B cell (primary cell): ENCODE data around the gene STAG1. TPM values are rescaled to one million over a fixed set of nuclear protein-coding genes. Genes with fewer than 3 reads are reported as not detected.

ENCODE experiments used
- ATAC-seq: fragments of 200-7000 bp; cut with Tn5 transposase; one replicate; pipeline ENCODE4 v1.10.0; 2021; ENCODE audit warnings: low read depth, mild to moderate bottlenecking, moderate number of reproducible peaks, moderate library complexity
- CTCF ChIA-PET: fragments of 350-600 bp; sonication (Branson Sonifier 250); formaldehyde crosslinking; loops from one replicate; lab custom pipeline; 2021; ENCODE audit warnings: antibody characterized with exemption, inconsistent platforms; lab: Charles Lee
- POLR2A ChIA-PET: fragments of 350-600 bp; sonication (Branson Sonifier 250); formaldehyde crosslinking; loops from one replicate; lab custom pipeline; 2021; ENCODE audit warnings: antibody characterized with exemption; lab: Charles Lee
- DNase-seq: peaks from one replicate; pipeline ENCODE4 v3.0.0; 2013
- H2AFZ ChIP-seq: 2 replicates; pipeline ENCODE4 v1.6.1; 2012; ENCODE audit warnings: mild to moderate bottlenecking, low read depth, low read length; ENCODE audit not compliant: insufficient read depth, poor library complexity, severe bottlenecking
- H3K27ac ChIP-seq, 2 donors: 1 replicate in 1 of 2; 2 replicates in 1 of 2; pipeline ENCODE4 v1.5.1; 2012 to 2013; ENCODE audit warnings: low read length in 2 of 2, mild to moderate bottlenecking in 2 of 2, moderate library complexity in 1 of 2
- H3K27me3 ChIP-seq, 4 experiments: fragments of 200-600 bp in 1 of 4; sonication (generic) in 1 of 4; replicated peaks in 1 of 4; 1 replicate in 2 of 4; 2 replicates in 2 of 4; pipeline versions ENCODE4 v1.6.1 to v1.7.0; 2013 to 2016; ENCODE audit warnings: low read length in 3 of 4, mild to moderate bottlenecking in 2 of 4, mixed read lengths in 1 of 4, moderate library complexity in 1 of 4; ENCODE audit not compliant: insufficient read depth in 4 of 4, control insufficient read depth in 3 of 4; ENCODE audit errors: control extremely low read depth in 1 of 4
- H3K36me3 ChIP-seq, 2 experiments: replicated peaks in 1 of 2; 1 replicate in 1 of 2; 2 replicates in 1 of 2; pipeline versions ENCODE4 v1.6.1 to v1.7.1; 2013; ENCODE audit warnings: low read length in 1 of 2; ENCODE audit not compliant: insufficient read depth in 2 of 2, control insufficient read depth in 1 of 2; ENCODE audit errors: control extremely low read depth in 1 of 2, extremely low read depth in 1 of 2
- H3K4me1 ChIP-seq, 2 donors: fragments of 200-600 bp in 1 of 2; sonication (generic) in 1 of 2; 1 replicate in 1 of 2; 2 replicates in 1 of 2; pipeline versions ENCODE4 v1.5.1 to v1.6.1; 2013 to 2017; ENCODE audit warnings: low read length in 2 of 2; ENCODE audit not compliant: control insufficient read depth in 2 of 2, insufficient read depth in 2 of 2
- H3K4me2 ChIP-seq: replicated peaks from 2 replicates; pipeline ENCODE3; 2012; ENCODE audit warnings: mild to moderate bottlenecking, low read depth, low read length; ENCODE audit not compliant: poor library complexity, severe bottlenecking
- H3K4me3 ChIP-seq, 5 experiments: fragments of 200-600 bp in 1 of 5; sonication (generic) in 1 of 5; 1 replicate in 3 of 5; 2 replicates in 2 of 5; pipeline versions ENCODE4 v1.5.1 to v1.7.0; 2011 to 2016; ENCODE audit warnings: low read length in 4 of 5, mild to moderate bottlenecking in 4 of 5, low read depth in 2 of 5, control low read depth in 1 of 5, moderate library complexity in 1 of 5; ENCODE audit not compliant: insufficient read depth in 1 of 5; ENCODE audit errors: control extremely low read depth in 1 of 5, extremely low read depth in 1 of 5
- H3K79me2 ChIP-seq: fragments of 200-600 bp; sonication (generic); one replicate; pipeline ENCODE4 v1.6.0; 2016; ENCODE audit warnings: low read length; ENCODE audit not compliant: control insufficient read depth, insufficient read depth
- H3K9ac ChIP-seq: fragments of 200-600 bp; sonication (generic); 2 replicates; pipeline ENCODE4 v1.6.1; 2017; ENCODE audit warnings: mild to moderate bottlenecking, low read length, moderate library complexity
- H3K9me3 ChIP-seq, 3 donors: one replicate each; pipeline versions ENCODE4 v1.6.1 to v1.7.1; 2013; ENCODE audit warnings: low read length in 2 of 3; ENCODE audit not compliant: control insufficient read depth in 2 of 3, insufficient read depth in 1 of 3; ENCODE audit errors: control extremely low read depth in 1 of 3
- H4K20me1 ChIP-seq: 2 replicates; pipeline ENCODE4 v1.6.0; 2012; ENCODE audit warnings: mild to moderate bottlenecking, low read length; ENCODE audit not compliant: insufficient read depth, control insufficient read depth, poor library complexity, severe bottlenecking
- H3K27ac Mint-ChIP-seq: one replicate; pipeline ENCODE4 v1.8.0; 2021; ENCODE audit warnings: mixed read lengths
- H3K27me3 Mint-ChIP-seq: one replicate; pipeline ENCODE4 v1.8.0; 2021; ENCODE audit warnings: mixed read lengths
- H3K4me1 Mint-ChIP-seq: one replicate; pipeline ENCODE4 v1.8.0; 2021; ENCODE audit warnings: mixed read lengths
- H3K4me3 Mint-ChIP-seq: one replicate; pipeline ENCODE4 v1.8.0; 2021; ENCODE audit warnings: mixed read lengths
- H3K9me3 Mint-ChIP-seq: one replicate; pipeline ENCODE4 v1.8.0; 2022; ENCODE audit warnings: mixed read lengths; ENCODE audit not compliant: insufficient read depth
- EZH2 ChIP-seq: IDR thresholded peaks from 2 replicates; pipeline ENCODE4 v1.6.1; 2012; ENCODE audit warnings: borderline replicate concordance, low read depth, mild to moderate bottlenecking, moderate library complexity, low read length; ENCODE audit not compliant: insufficient read depth, poor library complexity, severe bottlenecking
- WGBS: methylation state at CpG from one replicate; pipeline ENCODE4 v1.1.5; 2013; ENCODE audit warnings: missing lambda C conversion rate; ENCODE audit not compliant: insufficient coverage; 5-methylcytosine and 5-hydroxymethylcytosine counted together
- intact Hi-C: fragments of 100-400 bp; cut with micrococcal nuclease; formaldehyde crosslinking; loops from one replicate; pipeline ENCODE4 v1.10.0; 2022
- polyA plus RNA-seq: library from polyadenylated mRNA; depleted of rRNA; stranded (reverse); fragments of >200 nt; gene quantifications from 2 replicates; pipeline ENCODE4 v1.2.3, GENCODE V29; 2012
- total RNA-seq, 2 donors: library from RNA; stranded (reverse); fragments of 120-200 nt in 1 of 2; gene quantifications; 1 replicate in 1 of 2; 2 replicates in 1 of 2; pipeline versions ENCODE4 v1.2.3 to v1.2.4, GENCODE V29; 2013 to 2022
- TF ChIP-seq, protein P1 (sequence below): fragments of 200-600 bp; IDR thresholded peaks from one replicate; pipeline ENCODE4 v1.8.0; 2022; ENCODE audit warnings: antibody characterized with exemption, mild to moderate bottlenecking

Gene STAG1
- total and polyA plus RNA-seq, 2 donors (not counting 1 experiment from before 2014, with no cell fraction given), result 9.2 to 77.0 TPM

DNA sequence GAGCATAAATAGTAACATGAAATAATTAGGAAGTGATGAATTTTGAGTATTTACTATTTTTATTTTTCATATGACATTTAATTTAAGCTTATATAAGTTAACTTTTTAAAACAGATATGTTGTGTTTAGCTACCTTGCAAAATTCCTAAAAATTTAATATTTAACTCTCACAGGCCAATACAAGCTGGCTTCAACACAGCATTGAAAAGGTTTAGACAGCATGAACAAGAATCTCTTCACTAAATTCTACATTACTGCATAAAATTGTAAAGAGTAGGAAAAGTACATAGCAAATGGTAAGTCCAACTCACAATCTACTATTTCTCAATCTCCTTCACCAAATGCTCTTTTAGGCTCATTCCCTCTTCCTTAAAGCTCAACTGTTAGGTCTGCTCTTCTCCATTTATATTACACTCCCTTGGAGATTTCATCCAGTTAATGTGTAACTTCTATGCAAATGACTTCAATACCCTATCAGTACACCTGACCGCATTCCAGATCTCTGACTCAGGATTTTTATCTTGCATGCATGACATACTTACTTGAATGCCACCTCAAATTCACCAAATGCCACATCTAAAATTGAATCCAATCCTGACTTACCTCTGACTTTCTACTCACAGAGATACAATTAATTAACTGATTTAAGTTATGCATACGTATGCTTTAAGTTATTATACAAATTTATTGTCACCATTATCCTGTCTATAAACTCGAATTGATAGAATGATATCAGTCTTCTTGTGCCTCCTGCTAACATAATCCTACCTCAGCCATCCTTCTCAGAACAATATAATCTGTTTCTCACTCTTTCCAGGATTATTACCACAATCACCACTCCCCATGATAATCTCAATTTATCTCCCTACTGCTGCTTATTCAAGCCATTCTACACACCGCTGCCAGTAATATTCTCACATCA lies 127.0 kb downstream of the STAG1 start:
- H3K4me1 Mint-ChIP-seq, result peaks cover 25% of the 10 kb centered on the region
- 100% methylated on average over 2 of the region's 4 CpGs for WGBS
- intact Hi-C loops, result no loop called here
- no peak overlapping the region for H3K27ac ChIP-seq
- no peak overlapping the region for H3K27ac Mint-ChIP-seq
- no peak overlapping the region for H3K4me3 ChIP-seq
- CTCF ChIA-PET, result no interaction called here
- peaks cover 0 to 7% (median 7%) of the 10 kb centered on the region in 3 donors for H3K9me3 ChIP-seq
- H3K27me3 Mint-ChIP-seq, result no peaks in the 10 kb centered on the region
- no peak overlapping the region for H2AFZ ChIP-seq
- H3K36me3 ChIP-seq, result peaks cover 4 to 15% of the 10 kb centered on the region in 2 experiments
- TF ChIP-seq, protein P1, sequence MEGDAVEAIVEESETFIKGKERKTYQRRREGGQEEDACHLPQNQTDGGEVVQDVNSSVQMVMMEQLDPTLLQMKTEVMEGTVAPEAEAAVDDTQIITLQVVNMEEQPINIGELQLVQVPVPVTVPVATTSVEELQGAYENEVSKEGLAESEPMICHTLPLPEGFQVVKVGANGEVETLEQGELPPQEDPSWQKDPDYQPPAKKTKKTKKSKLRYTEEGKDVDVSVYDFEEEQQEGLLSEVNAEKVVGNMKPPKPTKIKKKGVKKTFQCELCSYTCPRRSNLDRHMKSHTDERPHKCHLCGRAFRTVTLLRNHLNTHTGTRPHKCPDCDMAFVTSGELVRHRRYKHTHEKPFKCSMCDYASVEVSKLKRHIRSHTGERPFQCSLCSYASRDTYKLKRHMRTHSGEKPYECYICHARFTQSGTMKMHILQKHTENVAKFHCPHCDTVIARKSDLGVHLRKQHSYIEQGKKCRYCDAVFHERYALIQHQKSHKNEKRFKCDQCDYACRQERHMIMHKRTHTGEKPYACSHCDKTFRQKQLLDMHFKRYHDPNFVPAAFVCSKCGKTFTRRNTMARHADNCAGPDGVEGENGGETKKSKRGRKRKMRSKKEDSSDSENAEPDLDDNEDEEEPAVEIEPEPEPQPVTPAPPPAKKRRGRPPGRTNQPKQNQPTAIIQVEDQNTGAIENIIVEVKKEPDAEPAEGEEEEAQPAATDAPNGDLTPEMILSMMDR, result no peak
- no peak for TF ChIP-seq EZH2
- no peaks in the 10 kb centered on the region for H3K27me3 ChIP-seq
- no peaks in the 10 kb centered on the region for H3K9me3 Mint-ChIP-seq
- ATAC-seq, result no peak
- H3K4me1 ChIP-seq, result peaks cover 0 to 7% of the 10 kb centered on the region in 2 donors
- H3K9ac ChIP-seq, result no peak overlapping the region
- H4K20me1 ChIP-seq, result peaks cover 14% of the 10 kb centered on the region
- no peak for DNase-seq
- H3K4me3 Mint-ChIP-seq, result no peak overlapping the region
- no peak overlapping the region for H3K4me2 ChIP-seq
- POLR2A ChIA-PET, result no interaction called here
- H3K79me2 ChIP-seq, result peaks cover 45% of the 10 kb centered on the region

- H3K4me1 ChIP-seq, result peaks cover 0 to 7% of the 10 kb centered on the region in 2 donors
- CTCF ChIA-PET, result no interaction called here
- no peak overlapping the region for H3K4me2 ChIP-seq
Observed at GRCh38 chr3:136624371-136624770, 127.8 kb downstream of the STAG1 start.

More at GRCh38 chr3:136624371-136624770, 127.8 kb downstream of the STAG1 start:
- H3K9me3 Mint-ChIP-seq, result no peaks in the 10 kb centered on the region
- ATAC-seq (no peak), DNase-seq (no peak)
- Histone ChIP-seq H3K36me3 (peaks cover 4 to 12% of the 10 kb centered on the region in 2 experiments), H2AFZ (no peak overlapping the region), H3K79me2 (peaks cover 48% of the 10 kb centered on the region), H3K9ac (no peak overlapping the region), H3K27me3 (no peaks in the 10 kb centered on the region), H3K4me3 (no peak overlapping the region), H4K20me1 (peaks cover 14% of the 10 kb centered on the region), H3K9me3 (peaks cover 0 to 7% (median 7%) of the 10 kb centered on the region in 3 donors), H3K27ac (no peak overlapping the region)
- H3K4me1 Mint-ChIP-seq, result peaks cover 25% of the 10 kb centered on the region
- POLR2A ChIA-PET, result no interaction called here
- no peaks in the 10 kb centered on the region for H3K27me3 Mint-ChIP-seq
- no peak for TF ChIP-seq EZH2
- TF ChIP-seq, protein P1, result no peak
- intact Hi-C loops, result no loop called here
- no peak overlapping the region for H3K4me3 Mint-ChIP-seq
- WGBS, result no CpG with 5 or more reads among the region's 3 CpGs
- no peak overlapping the region for H3K27ac Mint-ChIP-seq
